SJCRH30 (cell line): ENCODE data around the gene SRGAP2C. TPM values are rescaled to one million over a fixed set of nuclear protein-coding genes. Genes with fewer than 3 reads are reported as not detected.
"Not testable (repeated sequence)": the region's sequence is repeated elsewhere in the genome, so short reads cannot be mapped to it uniquely, and the experiment has no call there.

ENCODE experiments used
- DNase-seq, 2 experiments: peaks; one replicate each; pipeline ENCODE4 v3.0.0-alpha.2; 2015 to 2020
- H3K27ac ChIP-seq: fragments of 250-450 bp; sonication (Bioruptor Pico); 2 replicates; pipeline ENCODE4 v1.5.1; 2020; ENCODE audit warnings: mild to moderate bottlenecking, moderate library complexity
- H3K27me3 ChIP-seq: fragments of 250-450 bp; sonication (Bioruptor Pico); 2 replicates; pipeline ENCODE4 v1.5.1; 2020; ENCODE audit warnings: mild to moderate bottlenecking, moderate library complexity
- H3K36me3 ChIP-seq: fragments of 250-450 bp; sonication (Bioruptor Pico); 2 replicates; pipeline ENCODE4 v1.5.1; 2020; ENCODE audit warnings: mild to moderate bottlenecking, moderate library complexity
- H3K4me1 ChIP-seq: fragments of 250-450 bp; sonication (Bioruptor Pico); 2 replicates; pipeline ENCODE4 v1.5.1; 2020; ENCODE audit warnings: mild to moderate bottlenecking, moderate library complexity
- H3K4me3 ChIP-seq: fragments of 250-450 bp; sonication (Bioruptor Pico); 2 replicates; pipeline ENCODE4 v1.5.1; 2020; ENCODE audit warnings: mild to moderate bottlenecking, moderate library complexity
- H3K9me3 ChIP-seq: fragments of 250-450 bp; sonication (Bioruptor Pico); replicated peaks from 2 replicates; pipeline ENCODE4 v1.5.1; 2020; ENCODE audit warnings: mild to moderate bottlenecking, moderate library complexity
- total RNA-seq: library from RNA; depleted of rRNA; stranded (reverse); fragments of >200 nt; shearing (Covaris generic); gene quantifications from 2 replicates; pipeline ENCODE4 v1.2.3, GENCODE V29; 2014

Gene SRGAP2C
- total RNA-seq, 1 experiment from 2014 or later = 21.6 TPM

DNA sequence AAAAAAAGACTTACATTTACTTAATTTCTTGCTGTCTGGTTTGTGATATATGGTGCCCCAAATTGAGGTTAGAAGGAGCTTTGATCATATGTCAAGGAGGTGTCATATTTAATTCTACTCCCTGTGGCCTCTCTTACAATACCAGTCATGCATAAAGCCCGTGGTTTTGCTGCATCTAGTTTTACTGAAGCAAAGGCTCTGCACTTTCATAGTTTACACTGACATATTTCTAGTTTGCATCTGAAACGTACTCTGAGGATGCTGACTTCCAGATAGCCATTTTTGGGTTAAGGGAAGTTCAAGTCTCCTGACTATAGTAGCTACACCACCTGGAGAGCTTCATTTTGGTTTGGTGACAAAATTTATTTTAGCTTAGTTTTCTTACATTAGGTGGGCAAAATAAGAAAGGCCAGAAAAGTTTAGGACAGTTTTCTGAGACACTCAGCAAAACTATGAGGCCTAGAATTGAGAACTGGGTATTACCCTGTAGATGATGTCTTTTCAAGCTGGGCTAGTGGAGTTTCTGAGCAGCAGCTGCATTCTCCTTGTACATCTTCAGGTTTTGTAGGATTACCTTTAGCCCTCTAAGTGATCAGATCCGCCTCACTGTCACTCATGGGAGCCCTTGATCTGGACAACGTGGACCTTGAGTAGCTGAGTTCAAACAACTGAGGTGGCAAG, 47.8 kb downstream of the SRGAP2C start:
- not testable (repeated sequence) for H3K9me3 ChIP-seq, H3K27me3 ChIP-seq, H3K4me1 ChIP-seq, H3K4me3 ChIP-seq, H3K27ac ChIP-seq, DNase-seq, H3K36me3 ChIP-seq

DNA sequence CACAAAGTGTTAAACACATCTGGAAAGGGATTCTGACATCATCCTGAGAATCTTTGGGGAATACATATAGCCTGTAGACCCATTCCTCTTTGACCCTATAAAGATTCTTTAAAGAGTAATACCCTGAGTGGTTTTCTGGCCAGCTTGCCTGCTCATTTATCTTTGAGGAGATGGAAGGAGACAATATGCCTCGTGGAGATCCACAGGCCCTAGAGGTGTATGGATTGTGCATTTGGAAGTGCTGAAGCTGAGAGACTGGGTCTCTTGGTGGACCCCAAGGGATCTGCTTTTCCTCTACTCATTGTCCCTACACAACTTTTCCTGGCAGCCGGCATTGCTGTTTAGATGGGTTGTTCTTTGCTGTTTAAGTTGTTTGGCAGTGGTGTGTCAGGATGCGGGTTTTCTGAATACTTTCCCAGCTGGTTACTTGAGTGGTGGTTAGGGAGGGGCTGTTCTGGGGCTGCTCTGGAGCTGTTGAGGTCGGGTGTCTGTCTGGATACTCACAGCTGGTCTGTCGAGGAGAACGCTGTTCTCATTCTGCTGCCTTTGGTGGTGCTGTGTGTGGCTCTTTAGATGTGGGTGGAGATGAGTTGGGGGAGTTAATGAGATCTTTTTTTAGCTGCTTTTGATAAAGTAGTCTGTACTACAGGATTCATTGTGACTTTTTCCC, 49.5 kb downstream of the SRGAP2C start:
- not testable (repeated sequence) for H3K27ac ChIP-seq, H3K9me3 ChIP-seq, H3K4me1 ChIP-seq, H3K27me3 ChIP-seq, DNase-seq, H3K36me3 ChIP-seq, H3K4me3 ChIP-seq

DNA sequence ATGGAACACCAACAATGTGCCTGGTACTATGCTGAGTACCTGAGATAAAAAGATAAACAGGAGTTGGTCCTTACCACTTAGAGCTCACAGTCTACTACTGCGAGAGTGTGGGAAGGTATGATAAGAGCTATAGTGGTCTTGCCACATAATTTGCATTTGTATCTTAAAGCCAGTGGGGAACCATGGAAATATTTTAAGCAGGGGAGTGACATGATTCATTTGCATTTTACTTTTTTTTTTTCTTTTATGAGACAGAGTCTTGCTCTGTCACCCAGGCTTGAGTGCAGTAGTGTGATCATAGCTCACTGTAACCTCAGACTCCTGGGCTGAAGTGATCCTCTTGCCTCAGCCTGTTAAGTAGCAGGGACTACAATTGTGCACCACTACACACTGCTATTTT, 53.6 kb downstream of the SRGAP2C start:
- not testable (repeated sequence) for H3K4me3 ChIP-seq, H3K27ac ChIP-seq, H3K9me3 ChIP-seq

GRCh38 chr1:121243913-121244312, 59.1 kb downstream of the SRGAP2C start:
- H3K9me3 ChIP-seq, H3K4me3 ChIP-seq, H3K27me3 ChIP-seq, DNase-seq, H3K27ac ChIP-seq, H3K36me3 ChIP-seq, H3K4me1 ChIP-seq: not testable (repeated sequence)

More for the DNA sequence above, 53.6 kb downstream of the SRGAP2C start:
- not testable (repeated sequence) for DNase-seq, H3K4me1 ChIP-seq, H3K36me3 ChIP-seq, H3K27me3 ChIP-seq

GRCh38 chr1:121246399-121246798, 61.6 kb downstream of the SRGAP2C start:
- not testable (repeated sequence) for DNase-seq, H3K27ac ChIP-seq, H3K27me3 ChIP-seq, H3K9me3 ChIP-seq, H3K36me3 ChIP-seq, H3K4me3 ChIP-seq, H3K4me1 ChIP-seq

DNA sequence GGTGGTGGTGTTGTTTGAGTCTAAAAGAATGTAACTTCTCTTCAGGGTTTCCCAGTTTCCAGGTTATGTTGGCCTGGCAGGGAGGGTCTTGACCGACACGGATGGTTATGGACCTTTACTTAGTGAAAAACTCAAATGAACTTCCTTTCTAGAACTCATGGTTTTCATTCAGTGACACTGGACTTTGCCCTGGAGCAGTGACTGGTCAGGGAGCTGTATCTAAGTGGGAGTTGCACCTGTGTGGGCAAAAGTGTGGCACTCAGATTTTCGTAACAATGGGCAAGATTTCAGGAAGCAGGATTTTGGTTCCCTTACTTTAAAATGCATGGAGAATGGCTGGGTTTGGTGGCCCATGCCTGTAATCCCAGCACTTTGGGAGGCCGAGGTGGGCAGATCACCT, 67.9 kb downstream of the SRGAP2C start:
- DNase-seq, H3K9me3 ChIP-seq: not testable (repeated sequence)

GRCh38 chr1:121254618-121255017, 69.8 kb downstream of the SRGAP2C start:
- not testable (repeated sequence) for H3K27me3 ChIP-seq, H3K36me3 ChIP-seq, H3K4me1 ChIP-seq, H3K9me3 ChIP-seq, DNase-seq, H3K27ac ChIP-seq, H3K4me3 ChIP-seq

More for the DNA sequence above, 67.9 kb downstream of the SRGAP2C start:
- not testable (repeated sequence) for H3K4me1 ChIP-seq, H3K27ac ChIP-seq, H3K36me3 ChIP-seq, H3K27me3 ChIP-seq, H3K4me3 ChIP-seq

DNA sequence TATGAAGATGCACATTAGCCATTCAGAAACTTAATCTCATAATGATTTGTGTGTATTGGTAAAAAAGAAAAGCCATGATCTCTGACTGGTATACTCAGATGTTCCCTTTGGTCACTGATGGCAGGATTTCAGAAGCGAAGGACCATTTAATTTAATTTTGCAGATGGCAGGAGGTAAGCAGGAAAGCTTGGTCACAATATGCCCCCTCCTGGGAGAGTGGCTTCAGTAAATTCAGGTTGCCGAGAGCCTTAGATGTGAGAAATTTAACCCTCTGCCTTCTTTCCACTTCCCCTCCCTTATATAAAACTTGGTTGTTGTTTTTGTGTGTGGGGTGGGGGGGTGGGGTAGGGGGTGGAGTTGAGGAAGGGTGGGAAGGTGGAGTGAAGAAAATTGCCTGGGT, 72.9 kb downstream of the SRGAP2C start:
- not testable (repeated sequence) for H3K9me3 ChIP-seq, H3K4me1 ChIP-seq, DNase-seq, H3K27me3 ChIP-seq, H3K27ac ChIP-seq, H3K36me3 ChIP-seq, H3K4me3 ChIP-seq

DNA sequence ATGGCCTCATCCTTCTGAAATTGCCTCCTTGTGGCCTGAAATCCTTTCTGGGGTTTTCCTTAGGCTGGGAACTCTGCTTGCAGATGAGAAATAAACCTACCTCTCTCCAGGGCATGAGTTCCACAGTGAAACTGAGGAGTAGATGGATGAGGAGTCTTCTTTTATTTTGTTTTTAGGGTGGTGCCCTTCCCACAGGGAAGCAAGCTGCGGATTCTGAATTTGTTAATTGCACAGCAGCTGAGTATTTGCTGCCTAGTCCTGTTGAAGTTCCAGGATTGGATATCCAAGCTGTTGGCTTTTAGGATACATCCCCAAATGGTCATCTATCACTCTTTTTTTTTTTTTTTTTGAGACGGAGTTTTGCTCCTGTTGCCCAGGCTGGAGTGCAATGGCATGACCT, 73.4 kb downstream of the SRGAP2C start:
- not testable (repeated sequence) for H3K27ac ChIP-seq, H3K4me3 ChIP-seq, DNase-seq, H3K9me3 ChIP-seq, H3K36me3 ChIP-seq, H3K4me1 ChIP-seq, H3K27me3 ChIP-seq

DNA sequence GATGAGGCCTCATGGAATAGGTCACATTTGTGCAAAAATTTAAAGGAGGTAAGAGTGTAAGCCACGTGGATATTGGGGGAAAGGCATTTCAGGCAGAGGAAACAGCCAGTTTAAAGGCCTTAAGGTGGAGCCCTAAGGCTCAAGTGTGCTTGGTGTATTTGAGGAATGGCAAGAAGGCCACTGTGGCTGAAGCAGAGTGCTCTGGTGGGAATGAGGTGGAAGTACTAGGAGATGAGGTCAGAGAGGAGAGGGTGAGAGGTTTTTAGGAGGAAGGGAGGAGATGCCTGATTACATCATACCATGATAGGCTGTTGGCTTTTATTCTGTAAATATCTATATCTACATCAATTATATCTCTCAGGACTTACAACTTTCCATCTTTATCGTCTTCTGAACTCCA, 75.4 kb downstream of the SRGAP2C start:
- not testable (repeated sequence) for DNase-seq, H3K9me3 ChIP-seq, H3K27me3 ChIP-seq, H3K4me1 ChIP-seq, H3K27ac ChIP-seq, H3K4me3 ChIP-seq, H3K36me3 ChIP-seq

GRCh38 chr1:121262163-121262562, 77.4 kb downstream of the SRGAP2C start:
- not testable (repeated sequence) for H3K9me3 ChIP-seq, H3K4me3 ChIP-seq, H3K36me3 ChIP-seq, DNase-seq, H3K27me3 ChIP-seq, H3K27ac ChIP-seq, H3K4me1 ChIP-seq

DNA sequence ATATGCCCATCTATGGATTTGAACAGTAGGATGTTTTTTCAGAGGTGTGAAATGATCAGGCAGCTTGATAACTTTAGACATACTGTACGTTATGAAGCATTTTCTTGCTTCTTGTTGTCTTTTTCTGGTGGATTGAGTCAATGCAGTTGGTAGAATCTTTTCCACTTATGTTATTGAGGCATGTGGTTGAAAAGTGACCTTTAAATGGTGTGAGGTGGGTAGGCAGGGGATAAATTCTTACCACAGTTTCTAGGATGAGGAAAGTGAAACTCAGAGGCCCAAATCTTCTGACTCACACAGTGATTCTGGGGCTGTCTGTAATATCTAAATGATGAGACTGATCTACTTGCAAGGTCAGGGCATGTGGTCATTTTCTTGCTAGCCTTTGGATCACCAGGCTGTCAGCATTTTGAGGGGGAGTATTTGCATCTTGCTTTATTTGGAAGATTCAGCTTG, 79.0 kb downstream of the SRGAP2C start:
- not testable (repeated sequence) for H3K36me3 ChIP-seq, H3K4me3 ChIP-seq, DNase-seq, H3K27me3 ChIP-seq, H3K27ac ChIP-seq, H3K4me1 ChIP-seq, H3K9me3 ChIP-seq

DNA sequence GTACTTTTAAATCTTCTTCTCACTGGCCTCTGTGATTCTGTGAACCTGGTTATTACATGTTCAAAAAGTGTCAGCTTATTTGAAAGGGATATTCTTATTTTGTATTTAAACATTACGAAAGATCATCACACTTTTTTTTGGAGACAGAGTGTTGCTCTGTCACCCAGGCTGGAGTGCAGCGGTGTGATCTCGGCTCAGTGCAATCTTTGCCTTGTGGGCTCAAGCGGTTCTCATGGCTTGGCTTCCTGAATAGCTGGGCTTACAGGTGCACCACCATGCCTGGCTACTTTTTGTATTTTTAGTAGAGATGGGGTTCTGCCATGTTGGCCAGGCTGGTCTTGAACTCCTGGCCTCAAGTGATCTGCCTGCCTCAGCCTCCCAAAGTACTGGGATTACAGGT, 82.3 kb downstream of the SRGAP2C start:
- not testable (repeated sequence) for DNase-seq, H3K36me3 ChIP-seq, H3K4me1 ChIP-seq, H3K9me3 ChIP-seq, H3K4me3 ChIP-seq, H3K27me3 ChIP-seq, H3K27ac ChIP-seq

DNA sequence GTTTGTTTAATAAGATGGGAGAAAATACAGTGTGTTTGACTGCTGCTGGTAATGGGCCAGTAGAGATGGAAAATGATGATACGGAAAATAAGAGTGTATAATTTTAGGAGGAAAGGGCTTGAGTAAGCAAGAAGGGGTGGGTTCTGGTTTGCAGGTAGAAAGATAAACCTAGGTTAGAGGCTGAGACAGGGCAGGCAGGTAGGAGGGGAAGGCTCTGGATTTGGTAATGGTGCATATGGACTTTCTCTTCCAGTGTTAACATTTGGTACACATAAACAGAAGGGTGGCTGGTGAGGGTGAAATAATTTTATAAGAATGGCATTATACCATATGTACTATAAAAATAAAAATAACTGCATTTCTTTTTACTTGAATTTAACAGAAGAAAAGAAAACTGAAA, 84.5 kb downstream of the SRGAP2C start:
- DNase-seq, H3K4me1 ChIP-seq, H3K9me3 ChIP-seq, H3K27me3 ChIP-seq, H3K36me3 ChIP-seq, H3K4me3 ChIP-seq, H3K27ac ChIP-seq: not testable (repeated sequence)

- H3K4me3 ChIP-seq, H3K27me3 ChIP-seq, H3K36me3 ChIP-seq, H3K27ac ChIP-seq, H3K4me1 ChIP-seq, DNase-seq, H3K9me3 ChIP-seq: not testable (repeated sequence)
These were observed 85.2 kb downstream of the SRGAP2C start for GRCh38 chr1:121269973-121270372.

DNA sequence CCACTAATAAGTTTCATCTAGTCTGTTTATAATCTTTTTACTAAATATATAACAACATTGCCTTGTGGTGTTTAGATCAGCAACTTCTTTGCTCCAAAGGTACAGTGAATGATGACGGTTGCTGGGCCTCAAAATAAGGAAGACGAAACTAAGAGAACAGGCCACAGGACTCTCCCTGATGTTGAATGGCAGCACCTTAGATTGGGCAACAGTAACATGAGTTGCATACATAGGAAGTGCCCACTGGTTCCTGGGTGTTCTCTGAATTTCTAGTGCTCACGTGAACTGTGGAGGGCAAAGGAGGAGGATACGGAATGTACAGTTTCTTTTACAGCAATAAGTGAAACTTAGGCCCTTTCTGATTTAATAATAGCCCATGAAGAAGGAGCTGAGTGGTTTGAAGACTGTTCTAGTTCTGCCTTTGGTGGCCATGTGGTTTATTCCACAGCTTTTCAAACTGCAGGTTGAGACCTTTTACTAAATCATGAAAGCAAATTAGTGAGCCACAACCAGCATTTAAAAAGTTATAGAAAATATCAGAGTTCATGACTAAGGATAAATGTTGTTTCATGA, 86.5 kb downstream of the SRGAP2C start:
- DNase-seq, H3K4me3 ChIP-seq, H3K36me3 ChIP-seq, H3K9me3 ChIP-seq, H3K4me1 ChIP-seq, H3K27ac ChIP-seq, H3K27me3 ChIP-seq: not testable (repeated sequence)
